Measurements from ENCODE around the gene KCNIP4.
"Not testable (repeated sequence)": the region's sequence is repeated elsewhere in the genome, so short reads cannot be mapped to it uniquely, and the experiment has no call there.

KCNIP4 gene

DNA sequence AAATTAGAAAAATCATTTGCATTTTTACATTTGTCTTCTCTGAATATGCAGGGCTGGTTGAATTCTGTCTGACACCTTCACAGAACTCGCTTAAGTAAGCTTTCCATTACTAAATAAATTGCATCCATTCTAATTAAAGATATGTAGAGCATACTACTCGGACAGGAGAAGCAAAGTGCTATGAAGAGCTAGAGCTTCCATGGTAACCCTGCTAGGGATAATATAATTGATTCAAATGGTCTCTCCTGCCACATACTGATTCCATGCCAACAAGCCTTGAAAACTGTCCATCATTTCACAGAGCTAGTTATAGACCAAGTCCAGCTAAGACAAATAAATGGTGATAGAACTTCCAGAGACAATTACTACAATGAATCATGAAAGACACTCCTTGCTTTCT lies 571.5 kb downstream of the KCNIP4 start:
- DNase-seq (ENCODE audit: low read depth in 2 of 3, low spot score in 1 of 3): no peak

DNA sequence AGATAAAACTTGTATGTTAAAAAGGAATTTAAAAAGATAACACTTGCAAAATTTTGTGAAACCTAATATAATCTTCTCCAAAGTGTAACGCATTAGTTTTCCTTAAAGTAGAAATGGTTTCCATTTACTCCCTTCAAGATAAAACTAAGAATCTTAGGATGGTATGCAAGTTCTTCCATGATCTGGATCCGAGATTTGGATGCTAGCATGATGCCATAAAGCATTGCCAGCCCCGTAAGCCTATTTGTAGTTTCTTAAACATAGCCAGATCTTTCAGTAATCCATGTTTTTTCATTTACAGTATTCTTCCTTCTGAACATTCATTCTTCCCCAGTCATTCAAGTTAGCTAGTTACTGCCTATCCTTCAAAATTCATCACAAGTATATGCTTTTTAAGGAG lies 572.4 kb downstream of the KCNIP4 start:
- no peak for DNase-seq (ENCODE audit: low read depth in 2 of 3, low spot score in 1 of 3)

DNA sequence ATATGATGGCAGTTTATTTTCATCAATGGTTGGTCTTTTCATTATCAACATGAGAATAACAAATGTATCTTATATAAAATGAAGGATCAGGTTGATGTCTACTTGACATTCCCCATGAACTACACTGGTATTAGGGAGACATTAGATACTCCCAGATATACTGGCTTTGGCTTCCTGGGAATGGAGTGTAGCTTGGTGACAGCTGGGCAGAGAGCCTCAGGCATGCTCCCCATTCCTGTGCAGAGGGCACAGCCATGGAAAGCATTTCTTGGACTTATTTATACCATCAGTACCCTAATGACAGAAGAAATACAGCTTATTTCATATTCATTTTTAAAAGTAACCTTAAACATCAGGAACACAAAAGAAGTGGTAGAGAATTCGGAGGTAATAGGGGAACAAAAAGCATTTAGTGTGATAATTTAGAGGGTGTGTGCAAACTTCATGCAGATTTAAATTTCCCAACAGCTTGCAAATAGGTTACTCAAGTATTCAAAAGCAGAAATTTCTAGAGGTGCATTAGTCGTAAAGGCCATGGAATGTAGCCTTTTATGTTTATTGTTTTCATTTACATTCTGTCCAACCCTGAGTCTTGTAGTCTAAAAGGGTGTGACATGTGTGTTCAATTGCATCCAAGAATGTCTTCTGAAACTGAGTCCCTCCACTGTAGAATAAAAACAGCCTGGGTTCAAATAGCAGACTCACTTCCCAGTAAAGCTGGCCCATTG lies 573.8 kb downstream of the KCNIP4 start:
- no peak for DNase-seq (ENCODE audit: low read depth in 2 of 3, low spot score in 1 of 3)

DNA sequence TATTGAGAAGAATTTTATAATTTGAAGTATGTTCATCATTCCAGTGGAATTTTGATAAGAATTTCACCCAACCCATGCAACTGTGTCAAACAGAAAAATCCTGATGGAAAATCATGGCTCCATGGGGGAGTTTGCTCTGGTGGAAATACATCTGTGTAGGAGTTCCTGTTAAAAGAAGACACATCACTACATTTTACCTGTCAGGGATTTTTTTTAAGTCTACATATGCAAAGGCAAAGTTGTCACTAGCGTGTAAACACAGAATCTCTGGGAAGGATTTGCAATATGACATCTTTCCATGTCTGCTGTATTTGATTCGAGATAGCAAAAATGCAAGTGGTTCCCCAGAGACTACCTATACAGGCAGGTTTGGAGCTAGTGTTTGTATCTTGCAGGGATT lies 581.0 kb downstream of the KCNIP4 start:
- DNase-seq (ENCODE audit: low read depth in 2 of 3, low spot score in 1 of 3): no peak

DNA sequence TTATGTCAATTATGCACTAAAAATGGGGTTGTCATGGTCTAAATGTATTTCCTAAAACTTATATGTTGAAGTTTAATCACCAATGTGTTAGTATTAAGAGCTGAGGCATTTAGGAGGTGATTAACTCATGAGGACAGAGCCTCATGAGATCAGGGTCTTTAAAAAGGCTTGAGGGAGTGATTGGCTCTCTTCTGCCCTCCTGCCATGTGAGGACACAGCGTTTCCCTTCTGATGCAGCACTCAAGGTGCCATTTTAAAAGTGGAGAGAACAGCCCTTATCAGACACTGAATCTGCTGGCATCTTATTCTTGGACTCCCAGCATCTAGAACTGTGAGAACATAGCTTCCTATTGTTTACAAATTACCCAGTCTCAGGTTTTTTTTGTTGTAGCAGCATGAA lies 581.7 kb downstream of the KCNIP4 start:
- no peak for DNase-seq (ENCODE audit: low read depth in 2 of 3, low spot score in 1 of 3)

DNA sequence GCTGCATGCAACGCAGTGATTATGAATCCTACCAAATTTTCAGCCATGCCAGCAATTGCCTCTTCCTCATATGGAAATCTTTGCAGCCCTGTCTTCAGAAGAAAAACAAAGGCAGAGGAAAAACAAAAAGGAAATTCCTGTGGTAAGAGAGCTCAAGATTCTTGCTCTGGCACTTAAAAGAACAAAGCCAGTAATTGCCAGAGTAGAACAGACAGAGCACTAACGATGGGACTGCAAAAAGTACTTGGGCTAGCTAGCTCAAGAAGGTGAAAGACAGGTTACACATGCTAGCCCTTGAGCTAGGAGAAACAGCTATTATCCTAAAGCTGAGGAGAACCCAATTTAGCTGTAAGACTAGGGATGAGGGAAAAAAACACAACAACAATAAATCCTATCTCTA lies 582.3 kb downstream of the KCNIP4 start:
- no peak for DNase-seq (ENCODE audit: low read depth in 2 of 3, low spot score in 1 of 3)

DNA sequence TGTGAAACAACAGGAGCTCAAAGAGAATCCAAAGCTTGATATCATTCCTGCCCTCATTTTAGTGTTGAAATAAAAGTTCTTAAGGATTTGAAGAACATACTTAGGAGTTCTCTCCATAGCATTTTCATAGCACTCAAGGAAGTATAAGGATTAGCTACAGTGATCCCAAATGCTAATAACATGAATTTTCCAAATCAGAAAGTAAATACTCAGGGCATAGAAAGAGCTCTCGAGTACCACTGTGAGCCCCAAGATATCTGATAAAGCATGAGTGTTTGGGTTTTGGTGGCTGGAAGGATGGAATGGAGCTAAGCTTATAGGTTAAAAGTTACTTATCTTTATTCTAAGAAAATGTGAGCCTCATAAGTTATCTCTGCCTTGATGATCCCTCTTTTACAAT lies 584.9 kb downstream of the KCNIP4 start:
- no peak for DNase-seq (ENCODE audit: low read depth in 2 of 3, low spot score in 1 of 3)

DNA sequence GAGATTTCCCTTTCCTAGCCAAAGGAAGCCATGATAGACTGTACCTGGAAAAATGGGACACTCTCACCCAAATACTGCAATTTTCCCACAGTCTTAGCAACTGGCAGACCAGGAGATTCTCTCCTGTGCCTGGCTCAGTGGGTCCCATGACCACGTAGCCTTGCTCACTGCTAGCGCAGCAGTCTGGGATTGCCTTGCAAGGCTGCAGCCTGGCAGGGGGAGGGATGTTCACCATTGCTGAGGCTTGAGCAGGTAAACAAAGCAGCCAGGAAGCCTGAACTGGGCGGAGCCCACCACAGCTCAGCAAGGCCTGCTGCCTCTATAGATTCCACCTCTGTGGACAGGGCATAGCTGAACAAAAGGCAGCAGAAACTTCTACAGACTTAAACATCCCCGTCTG lies 596.2 kb downstream of the KCNIP4 start:
- DNase-seq (ENCODE audit: low read depth in 2 of 3, low spot score in 1 of 3): not testable (repeated sequence)

DNA sequence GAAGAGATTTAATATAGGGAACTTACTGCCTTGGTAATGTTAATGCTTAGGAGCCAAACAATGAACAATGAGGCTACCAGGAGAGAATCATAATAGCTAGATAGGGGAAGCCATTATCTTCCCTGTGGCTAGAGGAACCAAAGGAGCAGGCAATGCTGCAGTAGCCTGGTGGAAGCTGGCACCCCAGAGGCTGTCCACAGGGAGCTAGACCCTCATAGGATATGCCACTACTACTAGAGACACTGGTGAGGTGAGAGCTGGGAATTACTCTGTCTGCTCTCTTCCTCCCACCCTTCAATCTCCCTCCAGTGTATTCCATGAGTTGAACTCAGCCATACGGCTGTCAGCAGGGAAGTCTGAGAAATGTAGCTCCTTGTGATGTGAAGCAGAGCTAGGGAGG lies 601.4 kb downstream of the KCNIP4 start:
- DNase-seq (ENCODE audit: low read depth in 2 of 3, low spot score in 1 of 3): no peak

DNA sequence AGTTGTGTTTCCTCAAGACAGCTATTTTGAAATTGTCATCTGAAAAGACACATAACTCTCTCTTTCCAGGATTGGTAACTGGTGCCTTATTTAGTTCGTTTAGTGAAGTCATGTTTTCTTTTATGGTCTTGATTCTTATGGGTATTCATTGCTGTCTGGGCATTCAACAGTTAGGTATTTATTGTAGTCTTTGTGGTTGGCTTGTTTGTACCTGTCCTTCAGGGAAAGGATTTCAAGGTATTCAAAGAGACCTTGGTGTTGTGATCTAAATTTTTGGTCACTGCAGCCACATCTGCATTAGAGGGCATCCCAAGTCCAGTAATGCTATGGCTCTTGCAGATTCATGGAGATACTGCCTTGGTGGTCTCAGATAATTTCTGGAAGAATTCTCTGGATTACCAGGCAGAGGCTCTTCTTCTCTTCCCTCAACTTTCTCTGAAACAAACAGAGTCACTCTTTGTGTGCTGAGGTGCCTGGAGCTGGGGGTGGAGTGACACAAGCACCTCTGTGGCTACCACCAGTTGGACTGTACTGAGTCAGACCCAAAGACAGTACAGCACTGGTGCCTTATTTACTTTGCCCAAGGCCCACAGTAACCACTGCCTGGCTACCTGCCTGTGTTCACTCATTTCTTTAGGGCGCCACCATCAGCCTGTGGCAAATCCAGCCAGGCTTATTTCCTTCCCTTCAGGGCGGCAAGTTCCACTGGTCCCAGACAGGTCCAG lies 620.4 kb downstream of the KCNIP4 start:
- no peak for DNase-seq (ENCODE audit: low read depth in 2 of 3, low spot score in 1 of 3)

DNA sequence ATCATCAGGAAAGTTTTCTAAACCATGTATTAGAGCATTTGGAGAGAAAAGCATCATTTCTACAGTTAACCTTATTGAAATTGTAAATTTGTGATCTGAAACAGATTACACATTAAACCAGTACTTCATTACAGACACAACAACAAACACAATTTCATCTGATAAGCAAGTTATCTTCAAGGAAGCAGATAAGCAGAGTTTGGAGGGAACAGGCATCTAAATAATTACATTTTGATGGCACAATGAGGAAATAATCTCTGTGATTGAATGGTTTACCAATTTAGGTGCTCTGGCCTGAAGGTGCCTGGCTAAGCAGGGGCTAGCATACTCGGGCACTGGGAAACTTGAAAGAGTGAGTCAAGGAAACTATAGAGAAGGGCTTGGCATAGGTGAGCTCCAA lies 628.5 kb downstream of the KCNIP4 start:
- DNase-seq (ENCODE audit: low read depth in 2 of 3, low spot score in 1 of 3): no peak

DNA sequence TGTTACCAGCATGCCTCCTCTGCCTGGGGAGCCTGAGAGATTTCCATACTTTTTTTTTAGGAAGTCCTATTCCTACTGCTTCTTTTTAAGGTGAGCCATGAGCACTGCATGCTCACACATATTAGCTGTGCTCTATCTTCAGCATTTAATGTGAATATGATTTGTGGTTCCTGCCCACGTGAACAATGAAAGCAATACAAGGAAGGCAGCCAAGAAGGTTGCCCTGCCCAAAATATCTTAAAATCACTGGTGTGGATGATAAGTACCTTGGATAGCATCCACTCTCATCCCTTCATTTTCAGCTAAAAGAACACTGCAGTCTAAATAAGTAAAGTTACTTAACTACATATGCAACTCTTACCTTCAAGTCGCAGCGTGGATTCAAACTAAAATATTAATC lies 640.9 kb downstream of the KCNIP4 start:
- DNase-seq (ENCODE audit: low read depth in 2 of 3, low spot score in 1 of 3): no peak

DNA sequence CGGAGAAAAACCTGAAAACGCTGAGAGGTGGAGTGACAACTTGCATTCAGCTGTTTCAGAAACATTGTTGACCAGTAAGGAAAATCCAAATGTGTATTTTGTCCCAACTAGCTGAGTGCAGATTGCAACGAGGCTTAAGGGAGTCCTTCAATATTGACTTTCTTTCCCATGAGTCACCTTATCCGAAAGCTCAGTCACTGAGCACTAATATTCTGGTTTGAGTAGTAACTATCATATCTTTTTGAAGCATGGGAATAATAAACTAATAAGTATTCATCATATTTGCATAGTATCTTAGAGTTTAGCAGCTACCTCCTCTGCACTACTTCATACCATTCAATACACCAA lies 644.1 kb downstream of the KCNIP4 start:
- DNase-seq (ENCODE audit: low read depth in 2 of 3, low spot score in 1 of 3): no peak

DNA sequence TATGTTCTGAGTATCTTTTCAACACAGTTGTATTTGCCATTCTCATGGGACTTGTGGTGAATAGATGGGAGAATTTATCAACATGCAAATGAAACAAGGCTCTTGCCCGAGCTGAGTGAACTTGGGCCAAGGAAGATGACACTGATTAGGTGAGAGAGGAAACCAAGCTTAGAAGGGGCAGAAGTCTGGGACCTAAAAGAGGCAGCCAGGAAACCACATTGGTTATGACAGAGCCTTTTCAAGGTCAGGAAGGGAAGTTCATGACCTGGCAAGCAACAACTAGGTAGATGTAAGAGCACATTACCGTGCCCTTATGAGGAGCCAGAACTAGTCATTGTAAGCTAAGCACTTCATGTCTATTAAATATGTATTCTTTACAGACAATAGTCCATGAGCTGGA lies 658.0 kb downstream of the KCNIP4 start:
- no peak for DNase-seq (ENCODE audit: low read depth in 2 of 3, low spot score in 1 of 3)

DNA sequence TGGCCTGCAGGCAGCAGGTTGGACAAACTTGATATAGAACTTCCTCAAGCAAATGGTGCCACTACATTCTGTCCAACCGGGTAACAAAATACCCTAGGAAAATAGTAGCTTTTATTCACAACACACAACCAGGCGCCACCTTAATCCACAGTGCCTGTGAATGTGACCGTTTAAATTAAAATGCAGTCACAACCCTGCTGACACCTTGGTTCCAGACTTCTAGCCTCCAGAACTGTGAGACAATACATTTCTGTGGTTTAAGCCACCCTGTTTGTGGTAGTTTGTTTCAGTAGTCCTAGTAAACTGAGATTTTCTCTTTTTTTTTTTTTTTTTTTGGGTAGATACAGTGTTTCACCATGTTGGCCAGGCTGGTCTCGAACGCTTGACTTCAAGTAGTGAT lies 672.5 kb downstream of the KCNIP4 start:
- no peak for DNase-seq (ENCODE audit: low read depth in 2 of 3, low spot score in 1 of 3)

DNA sequence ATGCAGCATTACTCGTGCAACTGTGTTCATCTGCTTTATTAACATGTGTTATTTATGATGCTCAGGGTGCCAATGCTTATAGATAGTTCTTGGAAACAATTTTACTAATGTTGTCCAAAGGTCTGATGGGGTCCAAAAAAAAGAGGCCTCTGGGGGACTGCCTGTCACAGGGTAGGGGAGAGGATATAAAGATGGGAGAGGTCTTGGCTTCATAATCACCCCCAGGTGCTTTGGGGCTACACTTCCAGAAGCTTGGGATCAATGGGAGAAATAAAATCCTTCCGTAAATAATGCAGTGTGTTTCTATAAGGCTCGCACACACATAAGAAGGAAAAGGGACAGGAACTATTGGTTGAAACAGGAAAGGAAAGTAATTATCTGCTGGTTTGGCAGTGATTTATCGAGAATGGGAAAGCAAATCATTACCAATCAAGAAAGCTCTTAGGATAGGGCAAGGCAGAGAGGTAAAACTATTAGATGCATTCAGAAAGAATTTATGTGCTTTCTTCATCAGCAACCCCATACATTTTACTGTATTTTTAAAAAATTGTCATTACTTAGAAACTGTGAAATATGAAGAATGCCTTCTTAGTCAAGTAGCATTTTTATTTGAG lies 677.0 kb downstream of the KCNIP4 start:
- no peak for DNase-seq (ENCODE audit: low read depth in 2 of 3, low spot score in 1 of 3)

DNA sequence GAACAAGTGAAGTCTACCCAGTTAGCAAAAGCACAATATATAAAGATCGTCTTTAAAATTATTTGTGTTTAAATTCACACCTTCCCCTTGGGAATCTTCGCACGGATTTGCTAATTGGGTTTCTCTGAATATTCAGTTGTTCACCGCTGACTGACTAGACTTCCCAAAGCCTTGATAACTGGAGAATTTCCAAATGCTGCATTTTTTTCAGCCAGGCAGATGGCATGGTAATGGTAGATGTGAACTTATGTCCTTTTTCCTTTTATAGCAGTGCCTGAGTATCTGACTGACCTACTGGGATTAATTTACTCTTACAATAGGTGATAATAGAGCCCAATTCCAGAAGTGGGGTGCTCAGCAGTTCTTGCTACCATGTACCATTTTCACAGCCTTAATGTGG lies 700.2 kb downstream of the KCNIP4 start:
- DNase-seq (ENCODE audit: low read depth in 2 of 3, low spot score in 1 of 3): no peak

DNA sequence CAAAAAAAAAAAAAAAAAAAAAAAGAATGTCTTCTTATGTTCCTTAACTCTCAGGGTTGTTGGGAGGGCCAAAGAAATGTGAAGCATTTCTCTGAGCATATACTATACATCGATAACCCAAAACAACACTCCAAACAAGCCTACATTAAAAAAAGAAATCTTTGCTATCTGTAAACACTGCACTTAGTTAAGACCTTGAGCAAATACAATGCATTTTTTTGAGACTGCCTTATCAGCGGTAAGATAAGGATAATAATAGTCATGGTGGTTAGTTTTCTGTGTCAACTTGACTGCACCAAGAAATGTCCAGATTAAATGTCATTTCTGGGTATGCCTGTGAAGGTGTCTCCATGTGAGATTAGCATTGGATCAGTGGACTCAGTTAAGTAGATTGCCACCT lies 706.4 kb downstream of the KCNIP4 start:
- no peak for DNase-seq (ENCODE audit: low read depth in 2 of 3, low spot score in 1 of 3)

DNA sequence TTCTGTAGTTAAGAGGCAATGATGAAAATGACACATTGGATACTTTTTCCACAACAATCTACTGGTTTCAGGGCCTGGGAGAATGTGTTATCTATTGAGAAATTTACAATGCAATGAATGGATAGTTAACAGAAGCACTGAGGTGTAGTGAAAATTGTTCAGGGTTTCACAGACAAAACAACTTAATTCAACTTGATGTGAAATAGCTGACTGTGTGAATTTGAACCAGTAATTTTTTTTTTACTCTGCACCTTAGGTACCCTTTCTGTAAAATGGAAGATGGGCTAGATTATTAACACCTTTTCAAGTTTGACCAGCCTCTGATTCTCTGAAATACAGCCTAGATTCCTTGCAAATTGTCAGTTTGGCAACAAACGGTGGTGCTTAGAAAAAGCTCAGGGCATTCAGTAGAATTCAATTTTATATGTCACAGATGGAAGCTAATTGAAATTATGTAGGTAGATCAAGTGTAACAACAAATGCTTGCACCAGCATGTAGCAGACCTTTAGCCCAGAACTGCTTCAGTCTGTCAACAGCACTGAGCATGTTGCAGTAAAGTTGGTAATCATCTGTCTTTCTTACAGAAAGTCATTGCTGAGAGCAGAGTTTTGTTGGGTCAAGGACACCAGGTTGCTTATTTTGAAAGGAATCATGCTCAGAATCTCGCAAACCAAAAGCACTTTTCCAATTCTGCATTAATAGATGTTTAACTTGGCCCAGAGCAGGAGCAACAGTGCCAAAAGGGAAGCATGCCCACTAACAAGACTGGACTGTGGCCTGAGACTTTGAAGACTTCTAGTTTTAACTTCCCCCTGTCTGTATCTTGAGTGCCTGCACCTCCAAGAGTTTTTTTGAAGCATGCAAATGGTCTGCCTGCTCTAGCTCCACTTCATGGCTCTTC lies 721.7 kb downstream of the KCNIP4 start:
- DNase-seq (ENCODE audit: low read depth in 2 of 3, low spot score in 1 of 3): no peak

DNA sequence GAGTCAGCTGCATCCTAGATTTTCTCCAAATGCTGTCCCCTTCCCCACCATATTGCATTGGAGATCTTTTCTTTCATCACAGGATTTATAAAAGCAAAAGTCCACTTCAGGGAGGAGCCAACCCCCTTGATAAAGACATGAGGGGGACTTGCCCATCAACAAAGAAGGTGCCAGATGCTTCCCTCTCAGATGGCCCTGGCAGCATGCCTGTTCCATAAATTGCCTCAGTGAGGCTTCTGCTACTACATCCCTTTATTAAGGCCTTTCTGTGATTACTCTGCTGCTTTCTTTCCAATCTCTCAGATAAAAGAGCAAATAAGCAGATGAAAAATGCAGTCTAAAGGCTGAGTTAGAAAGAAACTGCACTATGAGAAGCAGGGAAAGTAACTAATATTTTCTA lies 736.7 kb downstream of the KCNIP4 start:
- no peak for DNase-seq (ENCODE audit: low read depth in 2 of 3, low spot score in 1 of 3)

DNA sequence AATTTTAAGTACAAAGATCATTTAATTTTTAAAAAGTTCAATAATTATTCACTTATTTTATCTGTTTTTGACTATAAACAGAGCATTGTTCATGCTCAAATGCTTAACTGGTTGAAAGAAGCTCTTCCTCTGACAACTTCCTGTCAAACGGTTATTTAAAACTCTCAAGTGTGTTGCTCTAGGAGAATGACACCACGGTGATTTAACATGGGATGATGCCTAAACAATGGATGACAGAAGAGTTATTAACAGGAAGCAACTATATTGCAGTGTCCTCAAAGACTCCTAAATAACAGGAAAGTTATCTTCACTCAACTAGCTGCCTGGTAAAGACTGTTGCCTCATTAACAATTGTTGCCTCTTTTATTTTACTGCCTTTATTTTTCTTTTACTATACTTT lies 738.7 kb downstream of the KCNIP4 start:
- DNase-seq (ENCODE audit: low read depth in 2 of 3, low spot score in 1 of 3): no peak

Measured in stimulated activated CD4-positive, alpha-beta T cell treated with anti-CD3 and anti-CD28 coated beads, Interleukin-12 subunit alpha, Interleukin-12 subunit beta, amount 100 ng/mL, for 48 hours (primary cell).